Measurements from ENCODE around the gene WDR18.

WDR18 gene

GRCh38 chr19:1032264-1032867 is 48.2 kb downstream of the WDR18 start:
- DNase-seq: no peak
- H3K4me3 ChIP-seq (ENCODE audit: insufficient read depth, low read depth, low read length, poor library complexity, severe bottlenecking): no peak overlapping the region
- H3K9me3 ChIP-seq (ENCODE audit: control insufficient read depth, low read length): no peaks in the 10 kb centered on the region
- H3K27ac ChIP-seq (ENCODE audit: insufficient read depth, low read length, poor library complexity, severe bottlenecking): no peak overlapping the region
- peaks cover 27% of the 10 kb centered on the region for H3K36me3 ChIP-seq (ENCODE audit: control insufficient read depth, insufficient read depth, low read length)
- H3K27me3 ChIP-seq (replicated peaks; ENCODE audit: control insufficient read depth, insufficient read depth, low read length, poor library complexity, severe bottlenecking): no peaks in the 10 kb centered on the region
- peaks cover 33% of the 10 kb centered on the region for H3K4me1 ChIP-seq (ENCODE audit: control insufficient read depth, insufficient read depth, low read length, poor library complexity, severe bottlenecking)

- DNase-seq: no peak
- H3K9me3 ChIP-seq (ENCODE audit: control insufficient read depth, low read length): no peaks in the 10 kb centered on the region
- H3K27me3 ChIP-seq (replicated peaks; ENCODE audit: control insufficient read depth, insufficient read depth, low read length, poor library complexity, severe bottlenecking): no peaks in the 10 kb centered on the region
- peaks cover 30% of the 10 kb centered on the region for H3K36me3 ChIP-seq (ENCODE audit: control insufficient read depth, insufficient read depth, low read length)
- H3K4me1 ChIP-seq (ENCODE audit: control insufficient read depth, insufficient read depth, low read length, poor library complexity, severe bottlenecking): peaks cover 37% of the 10 kb centered on the region
- no peak overlapping the region for H3K4me3 ChIP-seq (ENCODE audit: insufficient read depth, low read depth, low read length, poor library complexity, severe bottlenecking)
- no peak overlapping the region for H3K27ac ChIP-seq (ENCODE audit: insufficient read depth, low read length, poor library complexity, severe bottlenecking)
Measured at GRCh38 chr19:1035998-1036621, 52.0 kb downstream of the WDR18 start.

DNA sequence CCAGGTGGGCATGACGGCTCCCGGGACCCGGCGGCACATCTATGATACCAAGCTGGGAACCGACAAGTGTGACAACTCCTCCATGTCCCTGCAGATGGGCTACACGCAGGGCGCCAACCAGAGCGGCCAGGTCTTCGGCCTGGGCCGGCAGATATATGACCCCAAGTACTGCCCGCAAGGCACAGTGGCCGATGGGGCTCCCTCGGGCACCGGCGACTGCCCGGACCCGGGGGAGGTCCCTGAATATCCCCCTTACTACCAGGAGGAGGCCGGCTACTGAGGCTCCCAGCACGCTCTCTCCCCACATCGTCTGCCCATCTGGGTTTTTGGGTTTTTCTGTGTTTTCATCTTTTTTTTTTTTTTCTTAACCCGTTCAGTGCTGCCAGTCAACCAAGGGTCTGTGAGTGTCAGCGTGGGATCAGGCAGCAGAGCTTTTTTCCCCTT is 53.5 kb downstream of the WDR18 start:
- Histone ChIP-seq H3K4me1 (ENCODE audit: control insufficient read depth, insufficient read depth, low read length, poor library complexity, severe bottlenecking) (peaks cover 40% of the 10 kb centered on the region), H3K27ac (ENCODE audit: insufficient read depth, low read length, poor library complexity, severe bottlenecking) (peak overlapping the region; percentile 60), H3K9me3 (ENCODE audit: control insufficient read depth, low read length) (no peaks in the 10 kb centered on the region), H3K4me3 (ENCODE audit: insufficient read depth, low read depth, low read length, poor library complexity, severe bottlenecking) (peak overlapping the region; percentile 29), H3K36me3 (ENCODE audit: control insufficient read depth, insufficient read depth, low read length) (peaks cover 28% of the 10 kb centered on the region), H3K27me3 (replicated peaks; ENCODE audit: control insufficient read depth, insufficient read depth, low read length, poor library complexity, severe bottlenecking) (no peaks in the 10 kb centered on the region)
- no peak for DNase-seq

DNA sequence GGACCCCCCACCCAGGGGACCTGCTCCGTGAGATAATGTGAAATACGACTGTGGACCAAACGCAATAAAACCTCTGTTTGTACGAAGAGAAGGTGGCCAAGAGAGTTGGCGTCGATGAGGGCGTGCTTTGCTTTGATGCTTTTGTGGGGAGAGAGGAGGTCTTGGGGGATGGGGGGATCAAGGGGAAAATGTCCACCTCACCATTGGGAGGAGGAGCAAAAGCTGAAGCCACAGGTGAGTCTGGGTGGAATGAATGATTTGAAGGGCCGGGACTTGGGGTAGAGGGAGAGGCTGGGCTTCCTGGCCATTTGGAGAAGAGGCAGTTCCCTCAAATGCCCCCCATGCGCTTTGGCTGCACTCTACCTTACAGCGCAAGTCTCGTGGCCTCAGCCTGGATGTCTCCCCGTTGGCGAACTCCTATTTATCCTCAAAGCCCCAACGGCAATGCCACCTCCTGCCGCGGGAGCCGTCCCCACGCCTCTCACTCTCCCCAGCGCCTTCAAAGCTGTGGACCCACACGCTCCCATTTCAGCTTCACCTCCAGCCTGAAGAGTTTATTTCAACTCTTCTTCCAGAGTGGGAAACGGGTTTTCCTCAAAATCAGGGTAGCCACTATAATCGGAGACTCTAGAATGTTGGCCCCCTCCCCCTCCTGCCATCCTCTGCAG is 55.0 kb downstream of the WDR18 start:
- Histone ChIP-seq H3K4me3 (ENCODE audit: insufficient read depth, low read depth, low read length, poor library complexity, severe bottlenecking) (peak overlapping the region; percentile 61), H3K36me3 (ENCODE audit: control insufficient read depth, insufficient read depth, low read length) (peaks cover 31% of the 10 kb centered on the region)

DNA sequence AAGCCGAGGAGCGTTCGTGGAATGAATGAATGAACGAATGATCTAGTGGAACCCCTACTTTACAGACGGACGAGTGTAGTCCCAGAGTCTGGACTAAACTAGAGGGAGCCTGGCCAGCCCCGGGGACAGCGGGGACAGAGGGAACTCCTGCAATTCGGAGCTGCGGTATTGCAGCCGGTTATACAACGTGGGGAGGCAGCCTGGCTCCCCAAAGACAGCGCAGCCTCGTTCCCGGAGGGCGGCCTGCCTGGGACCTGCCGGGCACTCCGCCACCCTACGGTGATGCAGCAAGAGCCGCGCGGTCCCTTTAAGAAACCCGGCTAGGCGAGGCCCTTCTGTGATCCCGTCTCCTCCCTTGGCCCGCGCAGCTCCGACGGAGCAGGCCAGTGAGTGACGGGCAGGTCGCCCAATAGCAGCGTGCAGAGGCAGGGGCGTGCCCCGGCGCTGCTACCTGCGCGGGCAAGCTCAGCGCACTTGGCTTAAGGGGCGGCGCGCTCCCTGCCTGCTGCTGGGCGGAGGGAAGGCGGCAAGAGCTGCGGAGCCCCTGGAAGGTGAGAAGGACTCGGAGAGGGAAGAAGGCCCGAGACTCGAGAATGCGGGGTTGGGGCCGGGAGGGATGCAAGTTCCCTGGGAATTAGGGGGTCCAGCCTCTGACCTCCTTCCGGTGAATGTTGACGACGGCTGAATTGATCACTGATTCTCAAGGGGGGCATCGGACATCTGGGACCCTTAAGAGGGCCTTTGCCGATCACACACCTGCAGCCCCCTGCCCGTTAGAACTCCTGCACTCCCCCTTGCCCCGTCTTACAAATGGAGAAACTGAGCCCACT is 55.7 kb downstream of the WDR18 start, which contains the start of gene ABCA7:
ABCA7 (plus strand) TSS at position 462 of the 830 bp plus-strand sequence. CDS start 1,255 bp downstream, outside the sequence.
- Histone ChIP-seq H3K36me3 (ENCODE audit: control insufficient read depth, insufficient read depth, low read length) (peaks cover 35% of the 10 kb centered on the region), H3K4me1 (ENCODE audit: control insufficient read depth, insufficient read depth, low read length, poor library complexity, severe bottlenecking) (peaks cover 40% of the 10 kb centered on the region), H3K27ac (ENCODE audit: insufficient read depth, low read length, poor library complexity, severe bottlenecking) (peak within 1 kb of the TSS; percentile 71), H3K27me3 (replicated peaks; ENCODE audit: control insufficient read depth, insufficient read depth, low read length, poor library complexity, severe bottlenecking) (no peaks in the 10 kb centered on the region), H3K4me3 (ENCODE audit: insufficient read depth, low read depth, low read length, poor library complexity, severe bottlenecking) (peak within 1 kb of the TSS; percentile 61), H3K9me3 (ENCODE audit: control insufficient read depth, low read length) (no peaks in the 10 kb centered on the region)
- DNase-seq: peak; percentile 97 to 99 (median 99)

More for the DNA sequence above, 55.0 kb downstream of the WDR18 start:
- Histone ChIP-seq H3K27me3 (replicated peaks; ENCODE audit: control insufficient read depth, insufficient read depth, low read length, poor library complexity, severe bottlenecking) (no peaks in the 10 kb centered on the region), H3K4me1 (ENCODE audit: control insufficient read depth, insufficient read depth, low read length, poor library complexity, severe bottlenecking) (peaks cover 40% of the 10 kb centered on the region), H3K27ac (ENCODE audit: insufficient read depth, low read length, poor library complexity, severe bottlenecking) (peak overlapping the region; percentile 9), H3K9me3 (ENCODE audit: control insufficient read depth, low read length) (no peaks in the 10 kb centered on the region)
- no peak for DNase-seq

- Histone ChIP-seq H3K4me3 (ENCODE audit: insufficient read depth, low read depth, low read length, poor library complexity, severe bottlenecking) (peak overlapping the region; percentile 61), H3K27me3 (replicated peaks; ENCODE audit: control insufficient read depth, insufficient read depth, low read length, poor library complexity, severe bottlenecking) (no peaks in the 10 kb centered on the region), H3K27ac (ENCODE audit: insufficient read depth, low read length, poor library complexity, severe bottlenecking) (peak overlapping the region; percentile 71), H3K4me1 (ENCODE audit: control insufficient read depth, insufficient read depth, low read length, poor library complexity, severe bottlenecking) (peaks cover 40% of the 10 kb centered on the region), H3K36me3 (ENCODE audit: control insufficient read depth, insufficient read depth, low read length) (peaks cover 37% of the 10 kb centered on the region), H3K9me3 (ENCODE audit: control insufficient read depth, low read length) (no peaks in the 10 kb centered on the region)
- DNase-seq: peak; percentile 83 to 88 (median 88)
Measured at GRCh38 chr19:1040476-1041271, 56.5 kb downstream of the WDR18 start.

DNA sequence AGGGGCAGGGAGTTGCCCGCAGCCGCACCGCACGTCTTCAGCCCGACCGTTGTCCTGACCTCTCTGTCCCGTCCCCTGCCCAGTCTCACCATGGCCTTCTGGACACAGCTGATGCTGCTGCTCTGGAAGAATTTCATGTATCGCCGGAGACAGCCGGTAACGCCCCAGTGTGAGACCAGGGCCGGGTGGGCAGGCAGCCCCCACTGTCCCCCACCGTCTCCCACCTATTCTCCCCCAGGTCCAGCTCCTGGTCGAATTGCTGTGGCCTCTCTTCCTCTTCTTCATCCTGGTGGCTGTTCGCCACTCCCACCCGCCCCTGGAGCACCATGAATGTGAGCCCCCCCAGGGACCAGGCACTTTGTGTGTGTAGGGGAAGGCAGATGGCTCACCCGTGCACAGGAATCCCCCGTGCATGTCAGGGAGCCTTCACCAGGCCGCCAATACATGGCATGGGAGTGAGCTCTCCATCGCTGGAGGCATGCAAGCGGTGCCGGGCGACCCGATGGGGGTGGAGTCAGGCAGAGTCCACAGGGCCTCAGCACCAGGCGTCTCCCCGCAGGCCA is 57.2 kb downstream of the WDR18 start:
- Histone ChIP-seq H3K36me3 (ENCODE audit: control insufficient read depth, insufficient read depth, low read length) (peaks cover 35% of the 10 kb centered on the region), H3K27ac (ENCODE audit: insufficient read depth, low read length, poor library complexity, severe bottlenecking) (peak overlapping the region; percentile 71), H3K27me3 (replicated peaks; ENCODE audit: control insufficient read depth, insufficient read depth, low read length, poor library complexity, severe bottlenecking) (no peaks in the 10 kb centered on the region), H3K9me3 (ENCODE audit: control insufficient read depth, low read length) (no peaks in the 10 kb centered on the region), H3K4me3 (ENCODE audit: insufficient read depth, low read depth, low read length, poor library complexity, severe bottlenecking) (peak overlapping the region; percentile 61), H3K4me1 (ENCODE audit: control insufficient read depth, insufficient read depth, low read length, poor library complexity, severe bottlenecking) (peaks cover 37% of the 10 kb centered on the region)
- DNase-seq: no peak

- Histone ChIP-seq H3K27ac (ENCODE audit: insufficient read depth, low read length, poor library complexity, severe bottlenecking) (no peak overlapping the region), H3K36me3 (ENCODE audit: control insufficient read depth, insufficient read depth, low read length) (peaks cover 39% of the 10 kb centered on the region), H3K9me3 (ENCODE audit: control insufficient read depth, low read length) (no peaks in the 10 kb centered on the region), H3K4me1 (ENCODE audit: control insufficient read depth, insufficient read depth, low read length, poor library complexity, severe bottlenecking) (peaks cover 40% of the 10 kb centered on the region), H3K27me3 (replicated peaks; ENCODE audit: control insufficient read depth, insufficient read depth, low read length, poor library complexity, severe bottlenecking) (no peaks in the 10 kb centered on the region), H3K4me3 (ENCODE audit: insufficient read depth, low read depth, low read length, poor library complexity, severe bottlenecking) (no peak overlapping the region)
- no peak for DNase-seq
Measured at GRCh38 chr19:1041835-1042685, 57.9 kb downstream of the WDR18 start.
